GM11168 (cell line): Measurements from ENCODE around the gene CDKN1A.

Source experiments
- in situ Hi-C: fragments of 300-500 bp; cut with MboI; formaldehyde crosslinking; loops from one replicate; pipeline ENCODE4 v1.12.0; 2022; ENCODE audit warnings: low sequenced_read_pairs; ENCODE audit not compliant: unreplicated experiment

CDKN1A gene

GRCh38 chr6:36678488-36679042 is at the start of gene CDKN1A:
CDKN1A (plus strand) TSS chr6:36678714; CDS start chr6:36684102, 5,388 bp downstream.
- in situ Hi-C loops = no loop called here

GRCh38 chr6:36629784-36630183 is 48.7 kb upstream of the CDKN1A start:
- in situ Hi-C loops = loop anchor here (10.0 kb wide), 1 partner anchor 125 kb away; no protein-coding TSS in a partner anchor

- in situ Hi-C loops = no loop called here
Observed at GRCh38 chr6:36631326-36632011, 47.0 kb upstream of the CDKN1A start.

- in situ Hi-C loops = no loop called here
Observed at GRCh38 chr6:36633370-36633769, 45.1 kb upstream of the CDKN1A start.

GRCh38 chr6:36633915-36634314 is 44.6 kb upstream of the CDKN1A start:
- in situ Hi-C loops = no loop called here

GRCh38 chr6:36634317-36635108 is 44.0 kb upstream of the CDKN1A start:
- in situ Hi-C loops = no loop called here

- in situ Hi-C loops = no loop called here
Observed at GRCh38 chr6:36636283-36636682, 42.2 kb upstream of the CDKN1A start.

GRCh38 chr6:36636687-36637418 is 41.7 kb upstream of the CDKN1A start:
- in situ Hi-C loops = no loop called here

- in situ Hi-C loops = no loop called here
Observed at GRCh38 chr6:36638579-36638978, 39.9 kb upstream of the CDKN1A start.

GRCh38 chr6:36639171-36639808 is 39.2 kb upstream of the CDKN1A start:
- in situ Hi-C loops = no loop called here

GRCh38 chr6:36641543-36641942 is 37.0 kb upstream of the CDKN1A start:
- in situ Hi-C loops = no loop called here

GRCh38 chr6:36642913-36643817 is 35.3 kb upstream of the CDKN1A start:
- in situ Hi-C loops = no loop called here

- in situ Hi-C loops = no loop called here
Observed at GRCh38 chr6:36643977-36644376, 34.5 kb upstream of the CDKN1A start.

- in situ Hi-C loops = no loop called here
Observed at GRCh38 chr6:36649086-36649485, 29.4 kb upstream of the CDKN1A start.

GRCh38 chr6:36649701-36650484 is 28.6 kb upstream of the CDKN1A start:
- in situ Hi-C loops = no loop called here

GRCh38 chr6:36650848-36651478 is 27.6 kb upstream of the CDKN1A start:
- in situ Hi-C loops = no loop called here

GRCh38 chr6:36651659-36652379 is 26.7 kb upstream of the CDKN1A start:
- in situ Hi-C loops = no loop called here
